DND-41 (cell line): Measurements from ENCODE around the gene CCDC30.
"Not testable (repeated sequence)": the region's sequence is repeated elsewhere in the genome, so short reads cannot be mapped to it uniquely, and the experiment has no call there.

Experiments used
- ATAC-seq: fragments of 200-7000 bp; cut with Tn5 transposase; 3 replicates; pipeline ENCODE4 v1.9.1; 2021; ENCODE audit warnings: low read depth; ENCODE audit not compliant: insufficient read depth
- DNase-seq: peaks from one replicate; pipeline ENCODE4 v3.0.0-alpha.2; 2020
- H2AFZ ChIP-seq: 2 replicates; pipeline ENCODE4 v1.6.0; 2012; ENCODE audit warnings: low read depth, low read length
- H3K27ac ChIP-seq: 2 replicates; pipeline ENCODE4 v1.5.1; 2012; ENCODE audit warnings: low read length, inconsistent platforms
- H3K27me3 ChIP-seq: fragments of 200-600 bp; sonication (generic); 2 replicates; pipeline ENCODE4 v1.6.0; 2012; ENCODE audit warnings: low read length, mild to moderate bottlenecking, inconsistent platforms; ENCODE audit not compliant: insufficient read depth, poor library complexity
- H3K36me3 ChIP-seq: 2 replicates; pipeline ENCODE4 v1.5.1; 2012; ENCODE audit warnings: low read length, inconsistent platforms; ENCODE audit not compliant: insufficient read depth
- H3K4me1 ChIP-seq: 2 replicates; pipeline ENCODE4 v1.5.1; 2012; ENCODE audit warnings: mild to moderate bottlenecking, low read length; ENCODE audit not compliant: insufficient read depth
- H3K4me2 ChIP-seq: 2 replicates; pipeline ENCODE4 v1.6.0; 2012; ENCODE audit warnings: mild to moderate bottlenecking, moderate library complexity, low read length, inconsistent platforms; ENCODE audit not compliant: insufficient read depth
- H3K4me3 ChIP-seq, 2 experiments: fragments of 200-600 bp in 1 of 2; shearing (Covaris generic) in 1 of 2; 2 replicates each; pipeline ENCODE4 v1.5.1; 2012 to 2016; ENCODE audit warnings: inconsistent platforms in 2 of 2, low read length in 2 of 2, mild to moderate bottlenecking in 2 of 2, low read depth in 1 of 2, moderate library complexity in 1 of 2
- H3K79me2 ChIP-seq: 2 replicates; pipeline ENCODE4 v1.6.0; 2012; ENCODE audit warnings: low read length, inconsistent platforms; ENCODE audit not compliant: insufficient read depth
- H3K9ac ChIP-seq: 2 replicates; pipeline ENCODE4 v1.6.0; 2012; ENCODE audit warnings: low read depth, mild to moderate bottlenecking, inconsistent platforms, low read length, moderate library complexity
- H3K9me3 ChIP-seq: 2 replicates; pipeline ENCODE4 v1.5.1; 2012; ENCODE audit warnings: low read length, moderate library complexity, mild to moderate bottlenecking, inconsistent platforms; ENCODE audit not compliant: insufficient read depth, severe bottlenecking
- H4K20me1 ChIP-seq: 2 replicates; pipeline ENCODE4 v1.6.0; 2012; ENCODE audit warnings: low read length; ENCODE audit not compliant: insufficient read depth
- CTCF ChIP-seq: IDR thresholded peaks from 2 replicates; pipeline ENCODE4 v1.5.1; 2012; ENCODE audit warnings: borderline replicate concordance, low read length, moderate library complexity, mild to moderate bottlenecking; ENCODE audit not compliant: poor library complexity, severe bottlenecking; ENCODE audit errors: extremely low read depth
- EZH2 ChIP-seq: IDR thresholded peaks from 3 replicates; pipeline ENCODE4 v1.6.1; 2012; ENCODE audit warnings: borderline replicate concordance, low read depth, mild to moderate bottlenecking, moderate library complexity, low read length, inconsistent platforms; ENCODE audit not compliant: severe bottlenecking

Gene CCDC30

DNA sequence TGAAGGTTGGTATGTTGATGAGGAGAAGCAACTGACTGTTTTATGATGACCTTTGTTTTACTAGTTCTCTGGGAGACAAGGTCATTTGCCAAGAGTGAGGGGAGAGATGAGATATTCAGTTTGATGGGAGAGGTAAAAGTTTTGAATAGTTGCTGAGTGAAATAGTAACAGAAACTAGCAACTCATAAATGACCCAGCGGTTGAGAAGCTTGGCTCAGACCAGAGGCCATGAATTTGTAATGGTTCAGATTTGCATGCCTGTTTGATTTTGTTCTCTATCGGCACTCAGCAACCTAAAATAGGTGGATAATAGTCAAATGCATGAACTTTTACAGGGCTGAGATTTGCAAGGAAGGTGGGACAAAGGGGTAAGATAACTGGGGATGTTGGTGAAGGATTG lies 6.6 kb downstream of the CCDC30 start:
- H3K4me2 ChIP-seq, result no peak overlapping the region
- no peaks in the 10 kb centered on the region for H3K36me3 ChIP-seq
- no peak overlapping the region for H3K9ac ChIP-seq
- H4K20me1 ChIP-seq, result no peaks in the 10 kb centered on the region
- H3K4me3 ChIP-seq, result no peak overlapping the region
- no peak overlapping the region for H3K27ac ChIP-seq
- no peaks in the 10 kb centered on the region for H3K9me3 ChIP-seq
- DNase-seq (no peak), ATAC-seq (no peak)
- no peak overlapping the region for H2AFZ ChIP-seq
- H3K79me2 ChIP-seq, result no peaks in the 10 kb centered on the region
- no peaks in the 10 kb centered on the region for H3K4me1 ChIP-seq
- no peaks in the 10 kb centered on the region for H3K27me3 ChIP-seq
- no peak for TF ChIP-seq EZH2
- no peak for TF ChIP-seq CTCF

DNA sequence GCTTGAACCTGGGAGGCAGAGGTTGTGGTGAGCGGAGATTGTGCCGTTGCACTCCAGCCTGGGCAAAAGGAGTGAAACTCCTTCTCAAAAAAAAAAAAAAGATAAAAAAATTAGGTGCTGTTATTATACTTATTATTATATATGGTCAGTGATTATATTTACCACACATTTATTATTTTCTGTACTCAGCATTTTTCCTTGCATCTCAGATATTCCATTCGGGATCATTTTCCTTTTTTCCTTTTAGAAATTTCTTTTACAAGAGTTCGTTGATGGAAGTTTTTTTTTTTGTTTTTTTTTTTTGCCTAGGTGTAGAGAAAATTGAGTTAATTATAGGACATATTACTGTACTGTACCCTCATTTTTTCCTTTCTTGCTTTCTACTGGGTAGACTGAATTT lies 13.5 kb downstream of the CCDC30 start:
- no peak for DNase-seq
- Histone ChIP-seq H3K27me3 (no peaks in the 10 kb centered on the region), H3K79me2 (no peaks in the 10 kb centered on the region), H2AFZ (no peak overlapping the region), H3K36me3 (no peaks in the 10 kb centered on the region), H4K20me1 (no peaks in the 10 kb centered on the region), H3K4me3 (no peak overlapping the region), H3K27ac (no peak overlapping the region), H3K4me2 (no peak overlapping the region), H3K9ac (no peak overlapping the region), H3K4me1 (no peaks in the 10 kb centered on the region), H3K9me3 (no peaks in the 10 kb centered on the region)
- ATAC-seq, result no peak
- TF ChIP-seq EZH2, result no peak
- no peak for TF ChIP-seq CTCF

DNA sequence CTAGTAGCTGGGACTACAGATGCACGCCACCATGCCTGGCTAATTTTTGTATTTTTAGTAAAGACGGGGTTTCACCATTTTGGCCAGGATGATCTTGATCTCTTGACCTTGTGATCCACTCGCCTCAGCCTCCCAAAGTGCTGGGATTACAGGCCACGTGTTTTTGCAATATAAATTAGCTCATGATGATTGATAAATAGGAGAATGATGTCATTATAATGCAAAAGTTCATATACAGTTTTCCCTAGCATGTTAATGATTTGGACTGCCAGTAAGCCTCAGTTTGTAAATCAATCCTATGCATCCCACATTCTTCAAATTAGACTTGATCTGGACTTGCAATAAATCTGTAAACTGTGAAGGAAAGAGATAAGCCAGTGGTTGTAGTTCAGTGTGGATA lies 14.3 kb downstream of the CCDC30 start:
- H3K79me2 ChIP-seq, H2AFZ ChIP-seq, ATAC-seq, H3K9me3 ChIP-seq, H3K27me3 ChIP-seq, H3K4me3 ChIP-seq, H3K4me1 ChIP-seq, DNase-seq, H3K9ac ChIP-seq, H3K27ac ChIP-seq, H3K36me3 ChIP-seq, H3K4me2 ChIP-seq, H4K20me1 ChIP-seq: not testable (repeated sequence)

GRCh38 chr1:42477775-42478174 lies 14.7 kb downstream of the CCDC30 start:
- TF ChIP-seq EZH2, result no peak
- TF ChIP-seq CTCF, result no peak
- Histone ChIP-seq H3K4me3 (no peak overlapping the region), H3K4me2 (no peak overlapping the region), H4K20me1 (no peaks in the 10 kb centered on the region), H3K27ac (no peak overlapping the region), H3K27me3 (no peaks in the 10 kb centered on the region), H3K9ac (no peak overlapping the region), H3K79me2 (no peaks in the 10 kb centered on the region), H3K4me1 (no peaks in the 10 kb centered on the region), H3K9me3 (no peaks in the 10 kb centered on the region), H3K36me3 (no peaks in the 10 kb centered on the region), H2AFZ (no peak overlapping the region)
- ATAC-seq (no peak), DNase-seq (no peak)
